ENCODE results near the gene PI4KA. TPM values are rescaled to one million over a fixed set of nuclear protein-coding genes. Genes with fewer than 3 reads are reported as not detected.
"Not testable (repeated sequence)": the region's sequence is repeated elsewhere in the genome, so short reads cannot be mapped to it uniquely, and the experiment has no call there.

Gene PI4KA
- total RNA-seq, 1 donor from 2014 or later = 113 TPM

DNA sequence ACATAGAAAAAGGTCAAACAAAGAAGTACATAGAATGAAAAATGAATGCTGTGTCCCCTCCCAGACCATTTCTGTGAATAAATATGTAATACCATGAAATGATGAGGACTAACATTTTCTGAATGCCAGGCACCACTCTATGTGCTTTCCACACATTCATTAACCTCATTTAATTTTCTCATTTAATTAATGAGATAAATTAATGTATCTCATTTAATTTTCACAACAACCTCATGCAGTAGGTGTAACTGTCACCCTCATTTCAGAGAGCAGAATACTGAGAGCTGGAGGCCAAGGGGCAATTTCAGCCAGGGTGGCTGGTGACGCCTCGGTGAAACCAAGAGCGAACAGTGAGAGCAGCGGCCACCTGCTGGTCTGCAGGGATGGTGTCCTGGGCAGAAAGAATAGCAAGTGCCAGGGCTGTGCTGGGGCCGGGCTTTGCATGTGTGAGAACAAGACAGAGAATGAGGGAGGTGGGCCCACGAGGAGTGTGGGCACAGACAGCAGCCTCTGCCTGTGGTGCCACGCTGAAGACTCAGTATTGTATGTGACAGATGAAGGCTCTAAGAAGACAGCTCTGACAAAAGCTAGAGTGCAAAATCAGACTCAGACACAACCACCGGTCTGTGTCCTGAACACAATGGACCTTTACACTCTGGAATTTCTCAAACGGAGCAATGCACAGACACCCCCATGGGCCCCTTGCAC lies 86.5 kb downstream of the PI4KA start:
- no peaks in the 10 kb centered on the region for H3K9me3 ChIP-seq
- TF ChIP-seq, protein P1, sequence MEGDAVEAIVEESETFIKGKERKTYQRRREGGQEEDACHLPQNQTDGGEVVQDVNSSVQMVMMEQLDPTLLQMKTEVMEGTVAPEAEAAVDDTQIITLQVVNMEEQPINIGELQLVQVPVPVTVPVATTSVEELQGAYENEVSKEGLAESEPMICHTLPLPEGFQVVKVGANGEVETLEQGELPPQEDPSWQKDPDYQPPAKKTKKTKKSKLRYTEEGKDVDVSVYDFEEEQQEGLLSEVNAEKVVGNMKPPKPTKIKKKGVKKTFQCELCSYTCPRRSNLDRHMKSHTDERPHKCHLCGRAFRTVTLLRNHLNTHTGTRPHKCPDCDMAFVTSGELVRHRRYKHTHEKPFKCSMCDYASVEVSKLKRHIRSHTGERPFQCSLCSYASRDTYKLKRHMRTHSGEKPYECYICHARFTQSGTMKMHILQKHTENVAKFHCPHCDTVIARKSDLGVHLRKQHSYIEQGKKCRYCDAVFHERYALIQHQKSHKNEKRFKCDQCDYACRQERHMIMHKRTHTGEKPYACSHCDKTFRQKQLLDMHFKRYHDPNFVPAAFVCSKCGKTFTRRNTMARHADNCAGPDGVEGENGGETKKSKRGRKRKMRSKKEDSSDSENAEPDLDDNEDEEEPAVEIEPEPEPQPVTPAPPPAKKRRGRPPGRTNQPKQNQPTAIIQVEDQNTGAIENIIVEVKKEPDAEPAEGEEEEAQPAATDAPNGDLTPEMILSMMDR (IDR thresholded peaks at IDR 0.05) = no peak
- H3K27me3 ChIP-seq = no peaks in the 10 kb centered on the region
- no peak for DNase-seq
- H3K36me3 ChIP-seq = peaks cover 26% of the 10 kb centered on the region
- H3K27ac ChIP-seq = no peak overlapping the region
- intact Hi-C loops (cut with DNase I) = no loop called here
- no peaks in the 10 kb centered on the region for H3K4me1 ChIP-seq
- no peak overlapping the region for H3K4me3 ChIP-seq
- peak; percentile 31 for ATAC-seq

DNA sequence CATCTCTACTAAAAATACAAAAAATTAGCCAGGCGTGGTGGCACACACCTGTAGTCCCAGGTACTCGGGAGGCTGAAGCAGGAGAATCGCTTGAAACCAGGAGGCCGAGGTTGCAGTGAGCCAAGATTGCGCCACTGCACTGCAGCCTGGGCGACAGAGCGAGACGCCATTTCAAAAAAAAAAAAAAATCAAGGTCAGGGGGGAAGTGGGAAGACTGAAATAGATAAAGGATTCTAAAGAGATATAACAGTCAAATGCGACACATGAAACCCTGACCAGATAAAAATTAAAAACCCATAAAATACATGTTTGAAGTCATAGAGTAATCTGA lies 89.2 kb downstream of the PI4KA start:
- DNase-seq; H3K9me3 ChIP-seq; H3K27ac ChIP-seq; intact Hi-C loops (cut with DNase I); H3K4me3 ChIP-seq; H3K4me1 ChIP-seq; ATAC-seq; H3K27me3 ChIP-seq: not testable (repeated sequence)
- H3K36me3 ChIP-seq = peaks cover 24% of the 10 kb centered on the region

DNA sequence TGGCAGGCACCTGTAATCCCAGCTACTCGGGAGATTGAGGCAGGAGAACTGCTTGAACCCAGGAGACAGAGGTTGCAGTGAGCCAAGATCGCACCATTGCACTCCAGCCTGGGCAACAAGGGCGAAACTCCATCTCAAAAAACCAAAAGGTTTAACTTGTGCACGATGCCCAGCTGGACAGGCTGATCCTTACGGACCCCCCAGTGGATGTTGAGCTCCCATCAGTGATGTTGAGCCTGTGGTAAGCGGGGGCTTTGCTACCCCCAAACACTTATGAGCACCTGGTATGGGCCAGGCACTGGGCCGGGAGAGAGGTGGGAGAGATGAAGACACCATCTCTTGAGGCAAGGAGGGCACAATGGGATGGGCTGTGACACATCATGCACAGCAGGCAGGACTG lies 92.1 kb downstream of the PI4KA start:
- Histone ChIP-seq H3K27me3 (no peaks in the 10 kb centered on the region), H3K9me3 (no peaks in the 10 kb centered on the region), H3K4me3 (no peak overlapping the region), H3K27ac (no peak overlapping the region), H3K4me1 (no peaks in the 10 kb centered on the region), H3K36me3 (peaks cover 39% of the 10 kb centered on the region)
- TF ChIP-seq, protein P1 (IDR thresholded peaks at IDR 0.05) = no peak
- DNase-seq (no peak), ATAC-seq (no peak)
- intact Hi-C loops (cut with DNase I) = no loop called here

DNA sequence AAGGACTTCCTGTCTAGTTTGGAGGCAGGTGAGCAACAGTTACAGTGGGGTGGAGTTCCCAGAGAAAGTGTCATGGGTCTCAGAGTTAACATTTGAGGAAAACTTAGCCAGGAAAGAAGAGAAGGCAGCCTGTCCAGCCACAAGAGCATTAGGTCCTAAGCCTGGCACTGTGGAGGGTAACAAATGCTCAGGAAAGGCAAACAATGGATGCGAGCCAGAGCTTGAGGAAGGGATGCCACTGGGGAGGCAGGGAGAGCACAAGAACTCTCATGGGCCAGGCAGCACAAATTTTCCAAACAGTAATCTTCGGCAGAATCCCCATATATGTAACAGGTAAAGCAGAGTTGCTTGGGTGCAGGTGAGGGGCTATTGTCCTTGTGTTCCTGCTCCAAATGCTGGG lies 92.7 kb downstream of the PI4KA start:
- H3K4me1 ChIP-seq = no peaks in the 10 kb centered on the region
- H3K9me3 ChIP-seq = no peaks in the 10 kb centered on the region
- no peaks in the 10 kb centered on the region for H3K27me3 ChIP-seq
- H3K36me3 ChIP-seq = peaks cover 45% of the 10 kb centered on the region
- TF ChIP-seq, protein P1 (IDR thresholded peaks at IDR 0.05) = no peak
- no peak for DNase-seq
- no peak overlapping the region for H3K27ac ChIP-seq
- ATAC-seq = peak; percentile 8
- intact Hi-C loops (cut with DNase I) = no loop called here
- no peak overlapping the region for H3K4me3 ChIP-seq

DNA sequence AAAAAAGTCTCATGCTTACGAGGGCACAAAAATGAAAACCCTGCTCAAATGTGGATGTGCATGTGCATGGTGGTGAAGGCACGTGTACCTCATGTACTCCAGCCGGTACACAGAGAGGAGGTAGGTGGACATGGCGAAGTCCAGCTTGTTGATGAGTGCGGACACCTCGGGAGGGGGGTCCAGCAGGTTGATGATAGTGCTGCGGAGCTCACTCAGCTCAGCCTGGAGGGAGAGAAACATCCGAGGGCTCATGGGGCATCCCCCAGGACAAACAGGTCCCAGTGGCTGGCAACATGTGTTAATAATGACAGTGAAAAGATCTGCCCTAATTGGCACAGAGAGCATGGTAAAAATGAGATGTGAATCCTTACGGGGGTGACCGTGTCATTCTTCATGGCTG lies 93.9 kb downstream of the PI4KA start:
- DNase-seq (no peak), ATAC-seq (no peak)
- Histone ChIP-seq H3K4me3 (no peak overlapping the region), H3K27me3 (no peaks in the 10 kb centered on the region), H3K36me3 (peaks cover 56% of the 10 kb centered on the region), H3K4me1 (no peaks in the 10 kb centered on the region), H3K9me3 (no peaks in the 10 kb centered on the region), H3K27ac (no peak overlapping the region)
- intact Hi-C loops (cut with DNase I) = no loop called here
- TF ChIP-seq, protein P1 (IDR thresholded peaks at IDR 0.05) = no peak

DNA sequence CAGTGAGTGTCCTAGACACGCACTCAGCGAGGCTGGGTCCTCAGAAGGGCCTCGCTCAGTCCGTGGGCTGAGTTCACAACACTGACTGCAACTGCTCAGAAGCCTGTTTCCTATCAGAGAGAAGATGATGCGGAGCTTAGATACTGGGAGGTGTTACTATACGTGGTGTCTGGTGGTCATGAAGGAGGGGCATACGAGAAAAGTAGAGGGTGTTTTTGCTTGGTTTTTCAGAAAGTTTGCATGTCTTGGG lies 94.2 kb downstream of the PI4KA start:
- H3K9me3 ChIP-seq = no peaks in the 10 kb centered on the region
- no peaks in the 10 kb centered on the region for H3K4me1 ChIP-seq
- no peaks in the 10 kb centered on the region for H3K27me3 ChIP-seq
- TF ChIP-seq, protein P1 (IDR thresholded peaks at IDR 0.05) = no peak
- DNase-seq (no peak), ATAC-seq (no peak)
- intact Hi-C loops (cut with DNase I) = no loop called here
- no peak overlapping the region for H3K27ac ChIP-seq
- no peak overlapping the region for H3K4me3 ChIP-seq
- H3K36me3 ChIP-seq = peaks cover 56% of the 10 kb centered on the region
